Chondrocyte (in vitro differentiated cells): ENCODE measurements around the gene SCD5. TPM values are rescaled to one million over a fixed set of nuclear protein-coding genes. Genes with fewer than 3 reads are reported as not detected.

ENCODE experiments used
- DNase-seq: peaks from one replicate; pipeline ENCODE4 v3.0.0; 2021; ENCODE audit warnings: mixed read lengths, low spot score
- H3K27ac Mint-ChIP-seq: one replicate; pipeline ENCODE4 v1.8.0; 2021; ENCODE audit warnings: mild to moderate bottlenecking, moderate library complexity, mixed read lengths; ENCODE audit not compliant: unreplicated experiment
- H3K27me3 Mint-ChIP-seq: 2 replicates; pipeline ENCODE4 v1.8.0; 2021; ENCODE audit warnings: low read depth, mixed read lengths
- H3K36me3 Mint-ChIP-seq: 2 replicates; pipeline ENCODE4 v1.8.0; 2021; ENCODE audit warnings: low read depth, mixed read lengths
- H3K4me1 Mint-ChIP-seq: 2 replicates; pipeline ENCODE4 v1.8.0; 2021; ENCODE audit warnings: low read depth, mild to moderate bottlenecking, mixed read lengths
- H3K4me3 Mint-ChIP-seq: one replicate; pipeline ENCODE4 v1.8.0; 2021; ENCODE audit warnings: mild to moderate bottlenecking, moderate library complexity, mixed read lengths; ENCODE audit not compliant: unreplicated experiment
- H3K9me3 Mint-ChIP-seq: 2 replicates; pipeline ENCODE4 v1.8.0; 2021; ENCODE audit warnings: low read depth, mixed read lengths
- CTCF ChIP-seq: fragments of 200-600 bp; sonication (generic); IDR thresholded peaks from 2 replicates; pipeline ENCODE4 v1.5.0; 2021; ENCODE audit warnings: antibody characterized with exemption, mild to moderate bottlenecking, moderate library complexity
- total RNA-seq: library from RNA; stranded (reverse); gene quantifications from 3 replicates; pipeline ENCODE4 v1.2.1, GENCODE V29; 2021

The SCD5 gene
- total RNA-seq, 1 donor from 2014 or later: 22.6 TPM

GRCh38 chr4:82611527-82611926 lies 187.1 kb downstream of the SCD5 start:
- no peaks in the 10 kb centered on the region for H3K9me3 Mint-ChIP-seq
- no peaks in the 10 kb centered on the region for H3K27me3 Mint-ChIP-seq
- no peak overlapping the region for H3K4me3 Mint-ChIP-seq
- H3K36me3 Mint-ChIP-seq: no peaks in the 10 kb centered on the region
- no peak for TF ChIP-seq CTCF
- no peak overlapping the region for H3K27ac Mint-ChIP-seq
- DNase-seq: no peak
- no peaks in the 10 kb centered on the region for H3K4me1 Mint-ChIP-seq

GRCh38 chr4:82610041-82610440 lies 188.6 kb downstream of the SCD5 start:
- no peak for DNase-seq
- H3K9me3 Mint-ChIP-seq: no peaks in the 10 kb centered on the region
- H3K27me3 Mint-ChIP-seq: no peaks in the 10 kb centered on the region
- H3K4me1 Mint-ChIP-seq: no peaks in the 10 kb centered on the region
- H3K27ac Mint-ChIP-seq: no peak overlapping the region
- H3K36me3 Mint-ChIP-seq: no peaks in the 10 kb centered on the region
- H3K4me3 Mint-ChIP-seq: no peak overlapping the region
- TF ChIP-seq CTCF: no peak

- no peaks in the 10 kb centered on the region for H3K4me1 Mint-ChIP-seq
- no peak overlapping the region for H3K27ac Mint-ChIP-seq
- no peak for DNase-seq
- no peaks in the 10 kb centered on the region for H3K9me3 Mint-ChIP-seq
- TF ChIP-seq CTCF: no peak
- no peaks in the 10 kb centered on the region for H3K27me3 Mint-ChIP-seq
- H3K4me3 Mint-ChIP-seq: no peak overlapping the region
- H3K36me3 Mint-ChIP-seq: no peaks in the 10 kb centered on the region
These were observed 192.0 kb downstream of the SCD5 start for GRCh38 chr4:82606622-82607021.

GRCh38 chr4:82604522-82604921 lies 194.1 kb downstream of the SCD5 start:
- Mint-ChIP-seq H3K9me3 (no peaks in the 10 kb centered on the region), H3K4me3 (no peak overlapping the region), H3K27me3 (no peaks in the 10 kb centered on the region), H3K4me1 (no peaks in the 10 kb centered on the region), H3K27ac (no peak overlapping the region), H3K36me3 (no peaks in the 10 kb centered on the region)
- no peak for TF ChIP-seq CTCF
- no peak for DNase-seq

- no peak for DNase-seq
- H3K4me1 Mint-ChIP-seq: no peaks in the 10 kb centered on the region
- no peak overlapping the region for H3K27ac Mint-ChIP-seq
- H3K27me3 Mint-ChIP-seq: no peaks in the 10 kb centered on the region
- no peaks in the 10 kb centered on the region for H3K9me3 Mint-ChIP-seq
- no peak overlapping the region for H3K4me3 Mint-ChIP-seq
- no peak for TF ChIP-seq CTCF
- no peaks in the 10 kb centered on the region for H3K36me3 Mint-ChIP-seq
These were observed 197.2 kb downstream of the SCD5 start for GRCh38 chr4:82601242-82602015.
